HepG2 (cell line): ENCODE measurements around the gene WDR82. TPM values are rescaled to one million over a fixed set of nuclear protein-coding genes. Genes with fewer than 3 reads are reported as not detected.

Experiments
- AGO1 ChIP-seq: fragments of 200-400 bp; formaldehyde crosslinking; IDR thresholded peaks from 2 replicates; pipeline ENCODE4 v1.6.1; 2017; ENCODE audit warnings: mild to moderate bottlenecking, low read depth, low read length, moderate library complexity; ENCODE audit not compliant: poor library complexity, severe bottlenecking
- CBX5 ChIP-seq: sonication (generic); formaldehyde crosslinking; IDR thresholded peaks from 2 replicates; pipeline ENCODE4 v1.4.0; 2020; ENCODE audit warnings: missing genetic modification reagents, borderline replicate concordance
- DBP ChIP-seq: sonication (generic); formaldehyde crosslinking; IDR thresholded peaks from 2 replicates; pipeline ENCODE4 v1.4.0; 2020; ENCODE audit warnings: missing genetic modification reagents; ENCODE audit errors: not compliant biosample characterization
- DRAP1 ChIP-seq: IDR thresholded peaks from 2 replicates; pipeline ENCODE4 v1.6.1; 2016; ENCODE audit warnings: missing genetic modification reagents, missing compliant biosample characterization
- E2F5 ChIP-seq: sonication (generic); formaldehyde crosslinking; conservative IDR thresholded peaks from 2 replicates; pipeline ENCODE4 v1.4.0; 2020; ENCODE audit warnings: missing genetic modification reagents
- GABPB1 ChIP-seq: IDR thresholded peaks from 2 replicates; pipeline ENCODE4 v1.6.1; 2016; ENCODE audit warnings: mild to moderate bottlenecking, missing genetic modification reagents, moderate library complexity, missing compliant biosample characterization
- HMGA1 ChIP-seq: sonication (generic); formaldehyde crosslinking; conservative IDR thresholded peaks from 2 replicates; pipeline ENCODE4 v1.4.0; 2020; ENCODE audit warnings: missing genetic modification reagents
- HMGXB4 ChIP-seq, 2 experiments: sonication (generic) in 1 of 2; formaldehyde crosslinking in 1 of 2; IDR thresholded peaks; 2 replicates each; pipeline versions ENCODE4 v1.4.0 to v1.6.1; 2018 to 2020; ENCODE audit warnings: missing genetic modification reagents in 2 of 2, borderline replicate concordance in 1 of 2, low read depth in 1 of 2, mild to moderate bottlenecking in 1 of 2, missing biosample characterization in 1 of 2
- HNRNPK ChIP-seq: fragments of 200-400 bp; formaldehyde crosslinking; IDR thresholded peaks from 2 replicates; pipeline ENCODE4 v1.6.1; 2018; ENCODE audit warnings: low read length, low read depth, moderate library complexity, mild to moderate bottlenecking; ENCODE audit not compliant: poor library complexity, severe bottlenecking
- ISX ChIP-seq: sonication (generic); formaldehyde crosslinking; conservative IDR thresholded peaks from 2 replicates; pipeline ENCODE4 v1.5.0; 2020; ENCODE audit warnings: missing genetic modification reagents
- KLF11 ChIP-seq: IDR thresholded peaks from 2 replicates; pipeline ENCODE4 v1.6.1; 2016; ENCODE audit warnings: missing compliant biosample characterization
- NFATC3 ChIP-seq: sonication (generic); formaldehyde crosslinking; IDR thresholded peaks from 2 replicates; pipeline ENCODE4 v1.5.1; 2020; ENCODE audit warnings: mild to moderate bottlenecking, missing genetic modification reagents
- PCBP1 ChIP-seq: fragments of 200-400 bp; formaldehyde crosslinking; IDR thresholded peaks from 2 replicates; pipeline ENCODE4 v1.6.1; 2017; ENCODE audit warnings: mild to moderate bottlenecking, low read depth, low read length, borderline replicate concordance
- RARA ChIP-seq: IDR thresholded peaks from 2 replicates; pipeline ENCODE4 v1.6.1; 2016; ENCODE audit warnings: missing genetic modification reagents, missing compliant biosample characterization
- RCOR2 ChIP-seq: IDR thresholded peaks from 2 replicates; pipeline ENCODE4 v1.6.1; 2016; ENCODE audit warnings: missing biosample characterization, missing genetic modification reagents
- SALL2 ChIP-seq: sonication (generic); formaldehyde crosslinking; IDR thresholded peaks from 2 replicates; pipeline ENCODE4 v1.8.1; 2023; ENCODE audit warnings: mild to moderate bottlenecking, missing genetic modification reagents, inconsistent platforms
- SMC3 ChIP-seq: IDR thresholded peaks from 2 replicates; pipeline ENCODE4 v1.6.1; 2011; ENCODE audit warnings: low read length, improper control_type of control experiment
- SP2 ChIP-seq: sonication (generic); formaldehyde crosslinking; IDR thresholded peaks from 2 replicates; pipeline ENCODE4 v1.5.1; 2020; ENCODE audit warnings: mild to moderate bottlenecking, missing genetic modification reagents
- SP4 ChIP-seq: sonication (generic); formaldehyde crosslinking; IDR thresholded peaks from 2 replicates; pipeline ENCODE4 v1.8.1; 2023; ENCODE audit warnings: mild to moderate bottlenecking, missing genetic modification reagents
- SRY ChIP-seq: sonication (generic); formaldehyde crosslinking; IDR thresholded peaks from 2 replicates; pipeline ENCODE4 v1.8.0; 2022; ENCODE audit warnings: mild to moderate bottlenecking, missing genetic modification reagents
- YY1 ChIP-seq: IDR thresholded peaks from 2 replicates; pipeline ENCODE4 v1.6.1; 2011; ENCODE audit warnings: low read length, low read depth, moderate library complexity, mild to moderate bottlenecking; ENCODE audit not compliant: insufficient read depth, insufficient replicate concordance
- ZKSCAN5 ChIP-seq: sonication (generic); formaldehyde crosslinking; IDR thresholded peaks from 2 replicates; pipeline ENCODE4 v1.5.1; 2020; ENCODE audit warnings: mild to moderate bottlenecking, missing genetic modification reagents
- ZNF331 ChIP-seq: sonication (generic); formaldehyde crosslinking; IDR thresholded peaks from 2 replicates; pipeline ENCODE4 v1.4.0; 2020; ENCODE audit warnings: missing genetic modification reagents
- ZNF530 ChIP-seq: sonication (generic); formaldehyde crosslinking; IDR thresholded peaks from 2 replicates; pipeline ENCODE4 v1.5.0; 2020; ENCODE audit warnings: low read depth, mild to moderate bottlenecking, missing genetic modification reagents
- ZNF747 ChIP-seq: sonication (generic); formaldehyde crosslinking; IDR thresholded peaks from 2 replicates; pipeline ENCODE4 v1.8.1; 2023; ENCODE audit warnings: missing genetic modification reagents, mild to moderate bottlenecking, borderline replicate concordance
- ZNF773 ChIP-seq: sonication (generic); formaldehyde crosslinking; IDR thresholded peaks from 2 replicates; pipeline ENCODE4 v1.4.0; 2020; ENCODE audit warnings: missing genetic modification reagents, borderline replicate concordance
- ZNF792 ChIP-seq: IDR thresholded peaks from 2 replicates; pipeline ENCODE4 v1.6.1; 2016
- ZNF841 ChIP-seq: sonication (generic); formaldehyde crosslinking; IDR thresholded peaks from 2 replicates; pipeline ENCODE4 v1.8.1; 2023; ENCODE audit warnings: missing genetic modification reagents, borderline replicate concordance
- polyA plus RNA-seq, 8 experiments: library from polyadenylated mRNA; depleted of rRNA in 3 of 8; stranded (reverse) in 7 of 8; unstranded in 1 of 8; fragments of >200 nt; fragmentation: Illumina TruSeq in 4 of 8; extraction: Trizol in 4 of 8; gene quantifications; 2 replicates each; pipeline versions ENCODE4 v1.2.1 to v1.2.3, GENCODE V29; 2011 to 2016; ENCODE audit warnings: low read depth in 4 of 8, missing spikeins in 1 of 8, mixed read lengths in 1 of 8; ENCODE audit not compliant: insufficient read depth in 1 of 8
- total RNA-seq, 5 experiments: library from RNA; depleted of rRNA; stranded (reverse); fragments of >200 nt; fragmentation: Illumina TruSeq; extraction: Trizol; gene quantifications; 2 replicates each; pipeline ENCODE4 v1.2.3, GENCODE V29; 2016; ENCODE audit warnings: low read depth in 1 of 5

WDR82 gene
- total and polyA plus RNA-seq, 2 of the 13 experiments (the other 11 are each of a cell fraction or from before 2014, with no cell fraction given), result 39.1 to 59.5 TPM

GRCh38 chr3:52220380-52221026 lies 57.9 kb downstream of the WDR82 start (continued):
- TF ChIP-seq ZKSCAN5 (CRISPR knock-in tag) (no peak), ZNF792 (CRISPR knock-in tag) (peak; percentile 50; the same call in 1 of the 2 replicates), HMGA1 (no peak), SP4 (CRISPR knock-in tag) (peak; percentile 21; the same call in 1 of the 2 replicates), ZNF331 (CRISPR knock-in tag) (0 out of 2 replicates have a peak, but pooled peaks have one; percentile 46), RCOR2 (CRISPR knock-in tag) (no peak), ZNF773 (CRISPR knock-in tag) (no peak), PCBP1 (peak; percentile 84; the same call in 1 of the 2 replicates), KLF11 (CRISPR knock-in tag) (0 out of 2 replicates have a peak, but pooled peaks have one; percentile 39), SMC3 (peak; percentile 76), NFATC3 (CRISPR knock-in tag) (no peak), SRY (no peak), AGO1 (no peak), YY1 (peak; percentile 58), ZNF841 (CRISPR knock-in tag) (no peak), DBP (no peak), ZNF747 (CRISPR knock-in tag) (no peak), GABPB1 (CRISPR knock-in tag) (peak; percentile 21; the same call in 1 of the 2 replicates), SALL2 (CRISPR knock-in tag) (no peak), HNRNPK (peak; percentile 63), E2F5 (CRISPR knock-in tag) (no peak), CBX5 (CRISPR knock-in tag) (0 out of 2 replicates have a peak, but pooled peaks have one; percentile 47), SP2 (CRISPR knock-in tag) (no peak), RARA (CRISPR knock-in tag) (0 out of 2 replicates have a peak, but pooled peaks have one; percentile 11), ISX (CRISPR knock-in tag) (no peak), HMGXB4 (CRISPR knock-in tag; IDR thresholded peaks at IDR 0.05; ENCODE audit: borderline replicate concordance in 1 of 2, low read depth in 1 of 2) (peak in 1 of 2 experiments; percentile 38; a peak in 1 of 4 replicates), DRAP1 (CRISPR knock-in tag) (no peak), ZNF530 (CRISPR knock-in tag) (no peak)
